Activated CD4-positive, alpha-beta T cell treated with anti-CD3 and anti-CD28 coated beads, Interleukin-2, amount 50 U/mL, for 4 hours (primary cell): Measurements from ENCODE around the gene SPATA19.

Source experiments
- DNase-seq, 2 experiments: peaks; one replicate each; pipeline ENCODE4 v3.0.0-alpha.2; 2020

SPATA19 gene

DNA sequence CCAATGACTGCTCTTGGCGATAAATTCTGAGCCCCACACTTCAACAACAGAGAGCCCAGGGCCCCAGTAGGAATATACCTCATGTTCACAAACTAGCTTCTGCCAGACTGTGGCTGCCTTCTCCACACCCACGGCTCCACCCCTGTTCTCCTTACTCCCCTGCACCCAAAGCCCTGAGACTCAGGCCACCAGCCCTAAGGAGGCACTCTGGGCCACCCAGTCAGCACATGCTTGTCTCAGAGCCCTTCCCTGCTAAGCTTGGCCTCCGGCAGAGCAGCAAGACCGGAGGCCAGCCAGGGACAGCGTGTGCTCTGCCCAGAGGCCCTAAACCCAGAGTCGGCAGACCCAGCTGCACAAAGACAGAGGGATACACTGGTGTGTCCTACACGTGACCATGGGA lies 27.9 kb downstream of the SPATA19 start:
- DNase-seq: no peak

DNA sequence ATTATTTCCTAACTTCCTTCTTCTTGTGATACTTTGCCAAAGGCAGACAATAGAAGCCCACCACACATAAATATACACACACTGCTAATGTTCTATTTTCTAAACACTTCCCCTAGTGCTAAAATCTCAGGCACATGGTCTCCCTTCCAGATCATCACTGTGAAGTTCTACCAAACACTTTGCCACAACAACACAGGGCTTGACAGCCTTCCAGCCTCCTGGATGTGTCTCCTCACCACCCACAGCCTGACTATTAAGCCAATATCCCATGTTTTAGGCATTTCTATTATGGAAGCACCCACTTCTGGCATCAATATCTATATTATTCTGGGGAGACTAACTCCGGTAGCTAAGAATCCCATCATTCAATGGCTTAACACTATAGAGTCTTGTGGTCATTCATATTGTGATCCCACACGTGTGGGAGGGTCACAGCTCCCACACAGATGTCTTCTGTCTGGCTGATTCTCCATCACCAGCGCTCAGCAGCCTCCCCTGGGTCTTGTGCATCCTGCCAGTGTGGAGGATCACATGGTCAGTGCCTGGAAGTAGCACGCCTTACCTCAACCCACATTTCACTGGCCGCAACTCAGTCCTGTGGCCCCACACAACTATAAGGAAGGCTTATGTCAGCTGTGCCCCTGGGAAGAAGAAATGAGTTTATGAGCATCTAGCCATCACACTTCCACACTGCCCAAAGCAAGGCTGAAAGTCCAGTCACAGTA lies 29.0 kb downstream of the SPATA19 start:
- DNase-seq: no peak

DNA sequence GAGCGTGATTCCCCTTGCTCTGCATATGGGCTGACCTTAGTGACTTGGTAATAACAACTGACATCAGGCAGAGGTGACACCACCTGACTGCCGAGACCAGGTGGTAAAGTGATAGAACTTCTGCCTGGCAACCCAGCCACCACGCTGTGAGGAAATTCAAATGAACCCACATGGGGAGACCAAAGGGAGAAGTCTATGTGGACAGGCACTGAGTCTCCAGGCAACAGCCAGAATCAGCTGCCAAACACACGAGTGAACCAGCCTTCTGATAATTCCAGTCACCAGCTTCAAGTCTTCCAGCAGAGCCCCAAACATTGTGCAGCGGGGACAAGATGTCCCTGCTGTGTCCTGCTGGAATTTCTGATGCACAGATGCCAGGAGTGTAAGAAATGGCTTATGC lies 29.7 kb downstream of the SPATA19 start:
- DNase-seq: no peak

DNA sequence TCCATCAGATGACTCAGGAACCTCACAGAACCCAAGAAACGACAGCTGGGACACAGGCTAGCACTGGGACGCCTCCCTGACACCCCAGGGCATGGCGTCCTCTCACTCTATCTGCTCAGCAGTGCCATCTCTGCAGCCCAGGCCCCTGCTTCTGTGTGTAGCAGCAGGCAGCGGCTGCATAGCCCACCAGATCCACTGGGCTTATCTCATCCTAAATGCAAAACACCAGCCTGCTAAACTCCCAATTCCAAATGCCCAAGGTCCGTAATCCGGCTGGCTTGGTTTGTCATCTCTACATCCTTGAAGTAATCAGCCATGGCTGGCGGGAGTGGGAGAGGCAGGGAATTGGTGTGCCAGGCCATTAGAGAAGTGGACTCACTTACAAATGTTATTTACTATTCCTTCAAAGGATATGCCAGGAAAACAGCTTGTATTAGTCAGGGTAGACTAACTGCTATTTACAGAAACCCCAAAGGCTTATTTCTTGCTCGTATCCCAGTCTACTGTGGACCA lies 30.7 kb downstream of the SPATA19 start:
- no peak for DNase-seq

DNA sequence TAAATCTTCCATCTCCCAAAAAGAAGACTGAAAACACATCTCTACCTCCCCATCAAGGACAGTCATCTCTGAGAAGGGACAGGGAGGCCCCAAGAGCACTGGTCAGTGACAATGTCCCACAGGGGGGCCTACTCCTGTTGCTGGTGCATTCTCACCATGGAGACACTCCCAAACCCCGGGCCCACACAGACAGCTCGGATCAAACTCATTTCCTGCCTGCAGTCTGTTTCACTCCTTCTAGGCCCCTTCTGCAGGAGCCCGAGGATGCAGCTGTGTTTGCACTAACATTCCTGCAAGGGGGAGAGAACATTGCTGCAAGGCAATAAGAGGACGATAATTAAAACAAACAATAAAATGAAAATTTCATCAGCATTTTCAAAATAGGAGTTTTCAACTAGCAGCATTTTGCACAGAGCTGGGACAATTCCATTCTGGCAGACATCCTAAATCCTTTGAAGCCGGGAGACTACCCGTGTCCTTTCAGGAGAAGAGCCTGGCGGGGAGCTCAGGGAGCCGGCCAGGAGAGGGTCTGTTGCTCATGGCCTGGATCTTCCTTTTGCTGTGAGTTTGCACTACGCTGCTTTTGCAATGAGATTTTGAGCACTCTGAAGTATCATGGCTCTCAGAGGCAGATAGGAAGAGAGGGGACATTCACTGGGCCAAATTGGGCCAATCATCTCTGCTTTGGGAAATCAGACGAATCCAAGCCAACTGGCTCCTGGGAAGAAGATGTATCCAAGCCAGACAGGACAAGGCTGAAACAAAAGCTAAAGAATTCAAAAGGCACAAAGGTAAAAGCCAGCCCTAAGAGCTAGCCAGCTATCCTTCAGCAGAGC lies 33.2 kb downstream of the SPATA19 start:
- no peak for DNase-seq

DNA sequence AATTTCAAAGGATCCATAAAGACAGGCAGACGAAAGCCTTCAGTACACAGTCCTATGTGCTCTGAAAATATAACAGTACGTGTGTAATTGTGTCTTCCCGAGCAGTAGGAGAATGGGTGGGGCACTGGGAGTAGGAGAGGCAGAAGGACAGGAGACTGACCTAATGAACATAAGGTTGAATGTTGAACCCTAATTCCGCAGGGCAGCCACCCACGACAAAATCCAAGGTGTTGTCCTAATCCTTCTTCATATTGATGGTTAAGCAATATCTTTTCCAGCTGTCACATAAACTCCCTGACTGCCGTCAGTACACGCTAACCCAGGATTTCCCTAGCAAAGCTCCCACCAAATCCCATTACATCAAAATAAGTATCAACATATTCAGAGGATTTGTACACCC lies 34.5 kb downstream of the SPATA19 start:
- DNase-seq: no peak

DNA sequence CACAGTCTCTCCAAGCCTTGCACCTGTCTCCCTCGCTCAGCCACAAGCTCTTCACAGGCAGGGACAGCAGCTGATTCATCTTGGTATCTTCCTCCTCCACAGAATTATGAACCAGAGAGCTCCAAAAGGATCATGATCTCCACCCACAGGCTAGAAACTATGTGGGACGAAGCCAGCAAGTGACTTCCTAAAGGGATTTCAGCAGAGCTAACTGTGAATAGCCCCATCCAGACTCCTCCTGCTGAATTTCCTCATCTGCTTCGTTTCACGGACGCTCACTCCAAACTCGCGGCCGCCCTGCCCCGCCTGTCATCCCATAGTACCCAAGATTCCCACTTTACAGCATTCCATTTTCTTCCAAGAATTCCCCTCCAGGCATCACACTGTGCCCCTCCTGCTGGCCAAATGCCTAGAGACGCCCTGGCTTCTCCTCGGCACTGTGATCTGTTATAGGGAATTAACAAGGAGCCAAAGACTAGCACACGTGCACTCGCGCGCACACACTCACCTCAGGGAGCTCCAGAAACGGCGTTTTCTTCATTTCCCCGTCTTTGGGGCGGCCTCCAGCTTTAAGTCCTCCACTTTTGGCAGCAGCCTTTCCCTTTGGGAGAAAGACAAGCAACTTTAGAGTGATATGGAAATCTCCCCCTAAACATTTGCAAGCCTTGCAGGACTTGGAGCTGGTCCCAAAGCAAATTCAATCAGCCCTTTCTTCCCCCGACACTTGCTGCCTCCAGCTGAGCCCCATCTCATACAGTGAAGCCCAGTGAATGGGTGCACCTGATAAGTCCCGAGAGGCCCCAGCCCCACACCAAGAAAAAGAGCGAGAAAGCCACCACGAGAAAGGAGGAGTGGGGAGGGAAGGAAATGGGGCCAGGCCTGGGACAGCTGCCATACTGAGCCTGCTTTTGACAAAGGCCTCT lies 35.5 kb downstream of the SPATA19 start:
- no peak for DNase-seq

DNA sequence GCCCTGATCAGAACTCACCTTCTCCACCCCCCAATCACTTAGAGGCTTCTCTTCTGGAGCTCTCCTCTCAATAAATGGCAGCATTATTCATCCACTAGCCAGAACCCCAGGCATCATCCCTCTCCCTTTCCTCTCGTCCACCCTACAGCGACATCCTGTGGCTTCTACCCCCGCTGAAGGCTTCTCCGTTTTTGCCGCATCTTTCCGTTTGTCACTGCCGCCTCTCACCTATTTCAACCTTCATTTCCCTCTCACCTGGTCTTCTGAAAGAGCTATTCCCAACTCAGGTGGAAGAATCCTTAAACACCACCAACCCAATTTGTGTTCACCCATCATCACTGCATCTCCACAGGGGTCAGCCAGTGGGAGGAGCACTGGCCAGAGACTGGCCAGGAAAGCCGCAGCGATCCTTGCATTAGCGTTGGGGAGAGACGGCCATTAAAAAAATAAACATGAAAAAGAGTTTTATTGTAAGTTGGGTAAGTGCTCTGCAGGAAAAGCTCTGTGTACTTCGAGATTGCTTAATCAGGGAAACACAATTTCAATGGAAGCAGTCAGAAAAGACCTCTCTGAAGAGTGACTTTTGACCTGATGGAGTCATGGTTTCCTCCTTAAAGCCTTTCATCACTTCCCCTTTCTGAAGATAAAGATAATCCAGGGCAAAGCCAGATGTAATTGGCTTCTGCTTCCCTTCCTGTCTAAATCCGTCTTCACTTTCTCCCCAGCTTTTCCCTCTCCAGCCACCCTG lies 36.7 kb downstream of the SPATA19 start:
- DNase-seq: no peak

DNA sequence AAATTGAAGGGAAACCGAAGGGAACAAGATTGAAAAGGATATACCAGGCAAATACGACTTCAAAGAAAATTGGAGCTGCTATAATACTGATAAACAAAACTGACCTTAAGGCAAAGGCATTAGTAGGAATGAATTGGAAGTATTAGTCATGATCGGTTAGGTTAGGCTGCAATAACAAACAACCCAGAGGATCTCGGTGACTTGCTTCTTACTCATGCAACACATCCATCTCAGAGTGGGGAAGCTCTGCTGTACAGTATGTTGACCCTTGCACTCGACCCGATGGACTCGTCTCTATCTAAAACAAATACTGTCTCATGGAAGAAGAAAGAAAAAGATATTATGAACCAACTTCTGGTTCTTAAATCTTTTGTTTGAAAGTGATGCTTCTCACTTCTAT lies 42.3 kb downstream of the SPATA19 start:
- no peak for DNase-seq

DNA sequence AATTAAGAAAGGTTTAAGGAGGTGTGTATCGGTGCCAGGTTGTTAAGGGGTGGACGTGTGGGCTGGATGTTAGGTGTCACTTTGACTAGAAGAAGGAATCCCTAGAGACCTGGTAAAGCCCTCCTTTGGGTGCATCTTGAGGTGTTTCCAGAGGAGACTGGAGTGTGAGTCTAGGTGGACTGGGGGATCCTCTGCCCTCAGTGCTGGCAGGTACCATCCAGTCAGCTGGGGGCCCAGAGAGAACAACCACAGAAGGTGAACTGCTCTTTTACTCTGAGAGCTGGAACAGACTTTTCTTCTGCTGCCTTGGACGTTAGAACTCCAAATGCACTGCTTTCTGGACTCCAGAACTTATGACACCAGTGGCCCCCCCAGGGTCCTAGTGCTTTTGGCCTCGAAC lies 44.0 kb downstream of the SPATA19 start:
- no peak for DNase-seq

DNA sequence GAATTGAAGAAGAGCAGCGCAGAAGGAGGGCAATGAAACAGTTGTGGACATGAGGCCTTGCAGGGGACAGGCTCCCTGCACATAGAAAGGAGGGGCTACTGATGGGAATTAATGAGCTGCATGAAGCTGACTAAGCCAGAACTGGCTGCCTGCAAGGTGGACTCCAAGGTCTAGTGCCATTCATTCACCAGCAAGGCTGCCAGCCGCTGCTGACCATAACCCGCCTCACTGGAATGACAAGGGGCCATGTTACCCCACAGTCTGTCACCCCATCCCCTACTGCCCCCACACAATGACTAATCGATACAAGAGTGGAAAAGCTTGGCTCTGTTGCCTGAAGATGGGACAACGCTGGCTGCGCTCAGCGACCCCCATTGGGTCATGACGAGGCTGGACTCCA lies 44.6 kb downstream of the SPATA19 start:
- no peak for DNase-seq

DNA sequence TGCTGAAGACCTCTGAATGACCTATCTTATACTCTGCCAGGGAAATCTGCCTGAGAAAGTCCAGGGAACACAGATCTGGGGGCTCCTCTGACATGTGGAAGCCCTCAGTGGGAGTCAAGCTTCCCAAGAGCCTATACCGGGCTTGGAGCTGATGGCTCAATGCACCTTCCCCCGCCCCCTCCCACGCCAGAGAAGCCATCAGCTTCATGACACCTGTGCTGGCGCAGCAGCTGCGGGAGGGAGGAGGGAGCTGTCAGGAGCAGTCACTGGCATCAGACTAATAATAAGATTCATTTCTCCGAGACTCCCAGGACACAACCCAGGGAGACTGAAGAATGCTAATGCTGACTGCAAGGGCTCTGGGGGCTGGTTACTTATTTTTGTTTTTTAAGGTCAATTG lies 47.8 kb downstream of the SPATA19 start:
- no peak for DNase-seq

DNA sequence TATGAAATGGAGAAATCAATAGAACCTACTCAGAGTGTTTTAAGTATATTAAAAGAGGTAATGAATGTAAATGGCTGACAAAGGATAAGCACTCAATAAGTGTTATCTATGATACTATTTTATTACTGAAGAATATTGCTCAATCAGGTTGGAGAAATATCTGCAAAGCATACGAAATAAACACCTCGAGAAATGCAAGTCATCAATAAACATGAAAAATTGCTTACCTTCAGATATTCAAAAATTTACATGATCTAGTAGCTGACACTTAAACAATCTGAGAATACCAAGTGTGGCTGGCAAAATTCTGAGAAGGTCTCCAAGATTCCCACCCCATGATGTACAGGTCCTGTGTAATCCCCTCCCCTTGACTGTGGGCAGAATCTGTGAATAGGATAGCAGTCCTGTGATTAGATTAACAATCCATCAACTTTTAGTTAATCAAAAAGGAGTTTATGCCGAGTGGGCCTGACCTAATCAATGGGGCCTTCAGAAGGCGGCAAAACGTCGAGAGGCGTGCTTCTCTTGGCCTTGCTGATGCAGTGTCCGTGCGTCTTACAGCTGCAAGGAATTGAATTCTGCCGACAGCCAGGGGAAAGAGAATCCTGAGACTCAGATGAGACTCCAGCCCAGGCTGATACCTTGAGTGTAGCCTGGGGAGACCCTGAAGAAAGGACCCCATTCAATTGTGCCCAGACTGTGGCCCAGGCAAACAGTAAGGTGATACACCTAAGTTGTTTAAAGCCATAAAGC lies 49.1 kb downstream of the SPATA19 start:
- DNase-seq: no peak

DNA sequence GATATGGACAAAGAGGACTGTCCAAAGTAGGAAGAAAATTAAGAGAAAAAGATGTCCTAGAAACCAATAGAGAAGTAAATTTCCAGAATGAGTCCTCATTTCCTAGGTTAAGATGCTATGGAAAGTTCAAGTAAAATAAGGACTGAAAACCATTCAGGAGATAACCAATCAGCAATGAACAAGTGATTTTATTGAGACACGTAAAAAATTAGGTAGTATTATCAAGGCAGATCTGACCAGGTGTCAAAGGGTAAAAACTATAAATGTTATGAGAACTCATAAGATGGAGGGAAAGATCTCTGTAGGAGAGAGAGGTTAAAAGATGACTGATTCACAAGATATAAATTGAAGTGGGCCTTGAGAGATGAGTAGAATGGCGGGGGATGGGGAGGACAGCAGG lies 50.2 kb downstream of the SPATA19 start:
- DNase-seq: no peak

DNA sequence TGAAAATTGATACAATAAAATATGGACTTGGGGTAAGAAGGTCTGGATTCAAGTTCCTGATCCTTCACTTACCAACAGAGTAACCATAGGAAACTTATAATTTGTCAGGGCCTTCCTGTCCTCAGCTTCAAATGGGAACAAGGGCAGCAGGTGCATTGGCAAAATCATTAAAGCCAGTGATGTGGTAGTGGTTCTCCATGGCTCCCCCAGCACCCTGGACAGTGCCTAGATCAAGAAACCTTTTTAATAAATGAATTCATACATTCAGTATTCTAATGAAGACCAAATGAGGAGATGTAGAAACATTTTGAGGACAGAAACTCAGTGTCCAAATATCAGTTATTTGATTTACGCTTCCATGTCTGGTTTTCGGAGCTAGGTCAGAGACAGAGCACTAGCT lies 51.1 kb downstream of the SPATA19 start:
- DNase-seq: no peak

DNA sequence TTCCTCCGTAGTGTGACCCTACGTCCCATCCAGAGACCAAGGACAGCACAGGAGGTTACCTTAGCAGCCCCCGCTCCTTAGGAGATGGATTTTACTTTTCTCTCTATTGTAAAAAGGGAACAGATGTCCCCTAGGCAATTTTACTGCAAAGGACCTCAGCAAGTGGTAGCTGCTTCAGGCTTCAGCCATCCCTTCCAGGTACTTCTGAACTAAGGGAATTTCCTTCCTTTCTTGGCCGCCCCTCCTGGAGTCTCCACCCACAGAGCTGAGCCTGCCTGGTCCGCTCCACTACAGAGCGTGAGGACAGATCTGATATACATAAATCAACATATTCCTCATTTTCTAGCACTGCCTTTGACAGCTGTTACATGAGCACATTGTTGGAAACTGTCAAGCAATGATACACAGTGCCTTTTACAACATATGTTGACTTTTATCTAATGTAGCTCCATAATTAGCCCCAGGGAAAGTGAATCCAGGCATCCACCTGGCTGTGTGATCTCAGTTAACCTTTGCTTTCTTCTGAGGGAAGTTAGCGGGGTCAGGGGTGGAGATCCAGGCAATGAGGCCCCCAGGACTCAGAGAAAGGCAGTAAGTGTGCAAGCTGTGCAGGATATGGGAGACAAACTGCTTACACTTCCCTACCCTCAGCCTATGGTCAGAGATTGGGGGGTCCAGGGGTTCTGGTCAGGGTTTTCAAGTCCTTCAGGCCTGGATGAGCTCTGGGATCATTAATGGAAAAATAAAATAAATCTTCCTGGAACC lies 51.9 kb downstream of the SPATA19 start:
- no peak for DNase-seq

DNA sequence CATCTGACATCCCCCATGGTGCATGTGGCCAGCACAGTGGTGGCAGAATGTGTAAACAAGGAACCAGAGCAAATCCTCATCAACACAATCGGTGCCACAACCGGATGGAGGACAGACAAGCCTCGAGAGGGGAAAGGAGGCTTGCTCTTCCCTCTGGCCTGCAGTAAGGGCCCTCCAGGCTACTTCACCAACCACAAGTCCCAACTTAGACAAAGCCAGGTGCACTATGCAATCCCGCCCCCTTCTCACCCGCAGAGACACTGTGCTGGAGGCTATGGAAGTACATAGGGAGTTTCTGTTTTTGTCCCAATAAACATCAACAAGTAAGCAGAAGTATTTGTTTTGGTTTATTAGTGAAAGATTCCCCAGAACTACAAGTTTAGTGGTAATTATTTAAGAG lies 54.3 kb downstream of the SPATA19 start:
- no peak for DNase-seq
